HG02678 (cell line): Measurements from ENCODE around the gene CR2.
"Not testable (repeated sequence)": the region's sequence is repeated elsewhere in the genome, so short reads cannot be mapped to it uniquely, and the experiment has no call there.

ENCODE experiments used
- ATAC-seq: cut with Tn5 transposase; IDR thresholded peaks from one replicate; pipeline ENCODE4 v1.9.1; 2021; ENCODE audit warnings: mild to moderate bottlenecking, moderate library complexity; ENCODE audit not compliant: unreplicated experiment

Gene CR2

GRCh38 chr1:207503950-207504349 lies 49.8 kb downstream of the CR2 start:
- no peak for ATAC-seq

GRCh38 chr1:207504438-207504837 lies 50.3 kb downstream of the CR2 start:
- no peak for ATAC-seq

- no peak for ATAC-seq
These were observed 56.3 kb downstream of the CR2 start for GRCh38 chr1:207510444-207510843.

- no peak for ATAC-seq
These were observed 60.8 kb downstream of the CR2 start for GRCh38 chr1:207514890-207515289.

- no peak for ATAC-seq
These were observed 62.6 kb downstream of the CR2 start for GRCh38 chr1:207516729-207517128.

GRCh38 chr1:207518608-207519236 lies 64.6 kb downstream of the CR2 start:
- no peak for ATAC-seq

GRCh38 chr1:207519505-207520399 lies 65.6 kb downstream of the CR2 start:
- ATAC-seq = no peak

GRCh38 chr1:207520400-207521345 lies 66.5 kb downstream of the CR2 start:
- not testable (repeated sequence) for ATAC-seq

- not testable (repeated sequence) for ATAC-seq
These were observed 71.1 kb downstream of the CR2 start for GRCh38 chr1:207525239-207525638.

- ATAC-seq = not testable (repeated sequence)
These were observed 74.3 kb downstream of the CR2 start for GRCh38 chr1:207528401-207528800.

- ATAC-seq = not testable (repeated sequence)
These were observed 82.1 kb downstream of the CR2 start for GRCh38 chr1:207536263-207536662.
